GM12865 (cell line): ENCODE measurements around the gene FAM3B.

Experiments
- DNase-seq: peaks from one replicate; pipeline ENCODE4 v3.0.0; 2010; ENCODE audit warnings: low read depth
- H3K4me3 ChIP-seq: 2 replicates; pipeline ENCODE4 v1.5.1; 2011; ENCODE audit warnings: mild to moderate bottlenecking, low read depth, low read length, control low read depth
- CTCF ChIP-seq: IDR thresholded peaks from 2 replicates; pipeline ENCODE4 v1.5.1; 2011; ENCODE audit warnings: low read length, control low read depth, low read depth, inconsistent platforms; ENCODE audit not compliant: insufficient read depth; ENCODE audit errors: missing control alignments

The FAM3B gene

GRCh38 chr21:41387042-41387819 is 70.6 kb downstream of the FAM3B start:
- TF ChIP-seq CTCF: no peak
- no peak overlapping the region for H3K4me3 ChIP-seq
- DNase-seq: no peak

GRCh38 chr21:41387824-41388223 is 71.2 kb downstream of the FAM3B start:
- no peak for DNase-seq
- no peak for TF ChIP-seq CTCF
- no peak overlapping the region for H3K4me3 ChIP-seq

- no peak for DNase-seq
- H3K4me3 ChIP-seq: no peak overlapping the region
- TF ChIP-seq CTCF: no peak
Observed at GRCh38 chr21:41388259-41388658, 71.7 kb downstream of the FAM3B start.

- DNase-seq: no peak
- TF ChIP-seq CTCF: no peak
- H3K4me3 ChIP-seq: no peak overlapping the region
Observed at GRCh38 chr21:41390043-41390639, 73.5 kb downstream of the FAM3B start.

GRCh38 chr21:41393876-41394465 is 77.4 kb downstream of the FAM3B start:
- no peak for TF ChIP-seq CTCF
- no peak overlapping the region for H3K4me3 ChIP-seq
- no peak for DNase-seq

- no peak overlapping the region for H3K4me3 ChIP-seq
- TF ChIP-seq CTCF: no peak
- DNase-seq: no peak
Observed at GRCh38 chr21:41396558-41397075, 80.0 kb downstream of the FAM3B start.
